ENCODE results near the gene SLC50A1.

The SLC50A1 gene

GRCh38 chr1:155185783-155186066 is 50.1 kb downstream of the SLC50A1 start:
- no peak for DNase-seq

- DNase-seq = no peak
These were observed 50.6 kb downstream of the SLC50A1 start for GRCh38 chr1:155186067-155186793.

DNA sequence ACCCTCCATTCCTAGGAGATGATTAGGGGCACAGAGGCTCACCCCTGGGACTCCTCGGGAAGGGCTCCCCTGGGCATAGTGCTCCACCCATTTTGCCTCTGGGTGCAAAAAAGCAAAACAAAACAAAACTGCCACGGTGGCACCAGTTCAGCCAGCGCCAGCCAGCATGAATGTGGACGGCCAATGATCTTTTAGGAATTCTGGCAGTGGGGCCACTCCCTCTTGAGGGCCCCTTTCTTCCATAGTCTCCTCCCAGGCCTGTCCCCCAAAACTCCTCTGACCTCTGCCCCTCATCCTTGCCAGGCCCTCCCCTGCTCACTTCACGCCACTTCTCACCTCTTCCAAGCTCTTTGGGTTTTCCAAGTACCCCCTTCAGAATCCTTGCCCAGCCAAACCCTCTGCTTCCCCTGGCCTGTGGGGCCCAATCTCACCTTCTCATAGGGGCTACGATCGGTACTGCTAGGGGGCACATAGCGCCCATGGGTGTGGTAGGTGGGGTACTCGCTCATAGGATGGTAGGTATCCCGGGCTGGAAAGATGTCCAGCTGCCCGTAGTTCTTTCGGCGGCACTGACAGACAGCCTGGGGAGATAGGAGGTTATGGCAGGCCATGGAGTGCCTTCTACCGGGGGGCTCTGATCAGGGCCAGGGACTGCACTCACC is 51.3 kb downstream of the SLC50A1 start:
- no peak for DNase-seq

DNA sequence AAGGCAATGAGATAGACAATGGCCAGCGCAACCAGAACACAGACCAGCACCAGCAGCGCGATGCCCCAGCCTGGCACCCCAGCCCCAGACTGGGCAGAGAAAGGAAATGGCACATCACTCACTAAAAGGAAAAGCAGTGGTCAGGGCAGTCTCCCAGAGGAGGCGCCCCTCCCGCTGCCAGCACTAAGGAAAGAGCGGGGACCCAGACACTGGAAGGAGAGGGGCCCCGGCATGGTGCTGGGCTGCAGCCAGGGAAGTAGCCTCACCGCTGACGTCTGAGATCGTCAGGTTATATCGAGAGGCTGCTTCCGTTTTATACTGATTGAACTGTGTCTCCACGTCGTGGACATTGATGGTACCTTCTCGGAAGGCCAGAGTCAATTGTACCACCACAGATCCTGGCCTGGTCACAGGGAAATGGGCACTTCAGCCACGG is 51.8 kb downstream of the SLC50A1 start:
- DNase-seq = no peak

GRCh38 chr1:155188268-155188667 is 52.6 kb downstream of the SLC50A1 start:
- DNase-seq = no peak

Measured in KG1 (cell line).